ENCODE data around the gene RLBP1.
"Not testable (repeated sequence)": the region's sequence is repeated elsewhere in the genome, so short reads cannot be mapped to it uniquely, and the experiment has no call there.

Gene RLBP1

DNA sequence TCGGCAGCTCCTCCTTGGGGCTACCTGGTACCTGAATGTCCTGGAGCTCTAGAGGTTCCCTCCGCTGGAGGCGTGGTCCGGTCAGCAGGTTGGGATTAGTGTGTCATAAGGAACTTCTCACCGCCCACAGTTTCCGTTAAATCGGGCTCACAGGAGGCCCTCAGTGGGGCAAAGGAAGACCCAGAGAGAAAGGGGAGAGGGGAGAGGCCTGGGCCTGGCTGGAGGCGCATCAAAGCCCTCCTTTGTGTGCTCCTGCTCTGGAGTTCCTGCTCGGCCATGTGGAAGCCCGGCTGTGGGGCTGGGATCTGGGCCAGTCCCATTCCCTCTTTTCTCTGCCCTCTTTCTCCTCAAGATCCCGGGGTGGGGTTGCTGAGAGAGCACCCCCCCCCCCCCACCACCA is at the start of gene RLBP1:
Gene RLBP1 (minus strand): TSS at position 37 of the 400 bp plus-strand sequence. CDS start 2,604 bp downstream, outside the sequence.
- no peak for DNase-seq

DNA sequence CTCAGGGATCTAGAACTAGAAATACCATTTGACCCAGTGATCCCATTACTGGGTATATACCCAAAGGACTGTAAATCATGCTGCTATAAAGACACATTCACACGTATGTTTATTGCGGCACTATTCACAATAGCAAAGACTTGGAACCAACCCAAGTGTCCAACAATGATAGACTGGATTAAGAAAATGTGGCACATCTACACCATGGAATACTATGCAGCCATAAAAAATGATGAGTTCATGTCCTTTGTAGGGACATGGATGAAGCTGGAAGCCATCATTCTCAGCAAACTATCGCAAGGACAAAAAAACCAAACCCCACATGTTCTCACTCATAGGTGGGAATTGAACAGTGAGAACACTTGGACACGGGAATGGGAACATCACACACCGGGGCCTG is 28.8 kb upstream of the RLBP1 start:
- DNase-seq = not testable (repeated sequence)

DNA sequence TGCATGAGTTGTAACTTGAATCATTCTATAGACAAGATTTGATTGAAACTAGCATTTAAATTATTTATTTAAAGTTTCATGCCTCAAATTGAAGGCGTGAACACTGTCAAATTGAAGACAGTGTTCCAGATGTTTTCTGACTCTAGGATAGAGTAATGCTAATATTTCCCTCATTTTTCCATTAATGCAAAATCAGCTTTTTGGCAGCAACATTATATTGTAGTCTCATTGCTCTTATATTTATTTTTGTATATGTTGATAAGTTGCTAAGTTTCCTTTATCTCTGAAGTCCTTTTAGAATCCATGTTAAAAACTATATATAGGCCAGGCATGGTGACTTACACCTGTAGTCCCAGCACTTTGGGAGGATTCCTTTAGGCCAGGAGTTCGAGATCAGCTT is 27.2 kb upstream of the RLBP1 start:
- no peak for DNase-seq

GRCh38 chr15:89247446-89247845 is 26.1 kb upstream of the RLBP1 start:
- DNase-seq = no peak

DNA sequence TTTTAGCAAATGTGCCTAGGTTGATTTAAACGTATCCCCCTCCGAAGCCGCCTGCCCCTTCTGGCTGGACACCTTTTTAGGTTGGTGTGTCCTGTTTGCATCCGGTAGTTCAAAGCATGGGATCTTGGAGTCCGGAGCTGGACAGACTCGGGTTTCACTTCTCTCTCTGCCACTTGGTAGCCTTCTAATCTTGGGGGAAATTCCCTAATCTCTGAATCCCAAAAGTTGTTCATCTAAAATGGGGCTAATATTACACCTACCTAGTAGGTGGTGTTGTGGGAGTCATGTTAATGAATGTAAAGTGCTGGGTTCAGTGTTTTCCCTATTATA is 23.2 kb upstream of the RLBP1 start:
- no peak for DNase-seq

DNA sequence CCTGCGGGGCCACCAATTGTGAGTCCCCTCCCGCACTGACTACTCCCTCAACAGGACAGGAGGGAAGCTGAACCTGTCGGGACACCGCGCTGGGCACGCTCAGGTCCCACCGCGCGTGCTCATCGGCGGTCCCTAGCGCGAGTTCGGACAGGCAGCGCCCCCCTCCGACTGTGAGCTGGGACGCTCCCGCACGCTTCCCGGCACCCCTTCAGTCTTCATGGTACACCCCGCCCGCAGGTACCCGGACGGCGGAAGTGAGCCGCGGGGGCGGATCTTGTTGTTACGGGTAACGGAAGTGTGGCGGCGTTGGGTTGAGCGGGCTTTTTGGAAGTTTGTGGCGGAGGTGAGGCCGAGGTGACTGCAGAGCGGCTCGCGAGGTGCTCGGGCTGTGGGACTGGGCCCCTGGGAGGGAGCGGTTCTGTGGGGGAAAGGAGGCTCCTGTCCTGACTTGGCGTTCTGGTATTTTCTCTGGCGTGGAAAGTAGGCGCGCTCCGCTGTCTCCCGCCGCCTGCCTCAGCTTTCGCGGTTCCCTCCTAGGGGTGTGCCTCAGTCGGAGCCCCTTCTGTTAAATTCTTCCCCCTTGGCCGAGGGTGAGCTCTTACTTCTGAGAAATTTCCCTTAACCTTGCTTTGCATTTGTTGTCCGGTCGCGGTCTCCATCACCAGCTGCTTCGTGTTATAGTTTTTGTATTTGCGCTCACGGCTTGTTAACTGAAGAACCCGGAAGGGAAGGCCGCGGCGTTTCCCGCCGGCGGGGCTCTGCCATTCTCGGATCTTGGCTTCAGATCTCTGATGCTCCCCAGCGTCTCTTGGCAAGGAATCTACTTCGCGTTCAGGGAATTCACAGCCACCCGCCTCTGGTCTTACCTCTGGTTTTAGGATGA is 22.6 kb upstream of the RLBP1 start, which contains the start of gene FANCI:
Gene FANCI (plus strand): TSS at position 289 of the 883 bp plus-strand sequence. CDS start 3,669 bp downstream, outside the sequence.
- peak; percentile 98 for DNase-seq

DNA sequence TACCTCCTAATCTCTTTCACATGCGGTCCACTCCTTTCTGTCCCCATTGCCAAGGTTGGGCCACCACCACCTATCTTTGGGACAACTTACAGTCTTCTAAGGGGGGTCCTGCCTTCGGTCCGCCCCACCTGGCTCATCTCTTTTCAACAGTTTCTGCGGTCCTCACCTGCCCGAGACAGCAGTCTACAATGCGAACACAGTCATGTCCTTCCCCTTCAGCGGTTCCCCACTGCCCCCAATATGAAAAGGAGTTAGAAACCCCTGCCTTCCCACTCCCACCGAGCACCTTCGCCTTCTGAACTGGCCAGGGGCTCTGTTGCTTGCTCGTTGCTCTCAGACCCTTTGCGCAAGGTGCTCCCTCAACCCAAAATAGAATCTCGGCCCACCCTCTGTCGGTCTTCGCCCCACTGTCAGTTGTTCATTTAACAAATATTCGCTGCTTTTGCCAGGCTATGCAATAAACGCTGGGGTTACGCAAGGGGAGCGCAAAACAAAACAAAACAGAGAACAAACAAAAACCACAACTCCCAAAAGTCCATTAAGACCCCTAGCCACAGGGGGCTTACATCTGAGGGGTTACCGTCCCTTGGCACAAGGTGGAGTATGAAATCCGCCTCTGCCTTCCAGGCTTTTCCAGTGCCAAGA is 21.8 kb upstream of the RLBP1 start:
- no peak for DNase-seq

DNA sequence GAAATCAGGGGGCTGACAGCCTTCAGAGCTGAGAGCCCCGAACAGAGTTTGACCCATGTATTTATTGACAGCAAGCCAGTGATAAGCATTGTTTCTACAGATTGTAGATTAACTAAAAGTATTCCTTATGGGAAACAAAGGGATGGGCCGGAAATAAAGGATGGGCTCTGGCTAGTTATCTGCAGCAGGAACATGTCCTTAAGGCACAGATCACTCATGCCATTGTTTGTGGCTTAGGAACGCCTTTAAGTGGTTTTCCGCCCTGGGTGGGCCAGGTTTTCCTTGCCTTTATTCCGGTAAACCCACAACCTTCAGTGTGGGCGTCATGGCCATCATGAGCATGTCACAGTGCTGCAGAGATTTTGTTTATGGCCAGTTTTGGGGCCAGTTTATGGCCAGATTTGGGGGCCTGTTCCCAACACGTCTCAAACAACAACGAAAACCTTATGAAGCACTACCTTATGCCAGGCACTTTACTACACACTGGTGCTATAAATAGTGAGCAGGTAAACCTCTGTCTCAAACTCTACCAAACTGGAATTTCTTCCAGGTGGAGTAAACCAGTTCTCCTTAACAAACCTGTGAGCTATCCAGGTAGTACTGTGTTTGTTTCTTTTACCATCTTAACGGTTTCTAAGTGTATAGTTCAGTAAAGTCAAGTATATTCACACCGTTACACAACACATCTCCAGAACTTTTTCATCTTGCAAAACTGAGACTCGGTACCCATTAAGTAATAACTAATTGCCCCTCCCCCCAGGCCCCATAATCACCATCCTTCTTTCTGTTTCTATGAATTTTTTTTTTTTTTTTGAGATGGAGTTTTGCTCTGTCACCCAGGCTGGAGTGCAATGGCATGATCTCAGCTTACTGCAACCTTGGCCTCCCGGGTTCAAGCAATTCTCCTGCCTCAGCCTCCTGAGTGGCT is 18.8 kb upstream of the RLBP1 start:
- not testable (repeated sequence) for DNase-seq

GRCh38 chr15:89231832-89232231 is 10.5 kb upstream of the RLBP1 start:
- no peak for DNase-seq

GRCh38 chr15:89230277-89230676 is 8.9 kb upstream of the RLBP1 start:
- no peak for DNase-seq

GRCh38 chr15:89227425-89227824 is 6.0 kb upstream of the RLBP1 start:
- no peak for DNase-seq

GRCh38 chr15:89226359-89227221 is 5.2 kb upstream of the RLBP1 start:
- DNase-seq = no peak

- DNase-seq = no peak
Measured at GRCh38 chr15:89225588-89225987, 4.2 kb upstream of the RLBP1 start.

GRCh38 chr15:89218531-89218930 is 2.8 kb downstream of the RLBP1 start:
- no peak for DNase-seq

DNA sequence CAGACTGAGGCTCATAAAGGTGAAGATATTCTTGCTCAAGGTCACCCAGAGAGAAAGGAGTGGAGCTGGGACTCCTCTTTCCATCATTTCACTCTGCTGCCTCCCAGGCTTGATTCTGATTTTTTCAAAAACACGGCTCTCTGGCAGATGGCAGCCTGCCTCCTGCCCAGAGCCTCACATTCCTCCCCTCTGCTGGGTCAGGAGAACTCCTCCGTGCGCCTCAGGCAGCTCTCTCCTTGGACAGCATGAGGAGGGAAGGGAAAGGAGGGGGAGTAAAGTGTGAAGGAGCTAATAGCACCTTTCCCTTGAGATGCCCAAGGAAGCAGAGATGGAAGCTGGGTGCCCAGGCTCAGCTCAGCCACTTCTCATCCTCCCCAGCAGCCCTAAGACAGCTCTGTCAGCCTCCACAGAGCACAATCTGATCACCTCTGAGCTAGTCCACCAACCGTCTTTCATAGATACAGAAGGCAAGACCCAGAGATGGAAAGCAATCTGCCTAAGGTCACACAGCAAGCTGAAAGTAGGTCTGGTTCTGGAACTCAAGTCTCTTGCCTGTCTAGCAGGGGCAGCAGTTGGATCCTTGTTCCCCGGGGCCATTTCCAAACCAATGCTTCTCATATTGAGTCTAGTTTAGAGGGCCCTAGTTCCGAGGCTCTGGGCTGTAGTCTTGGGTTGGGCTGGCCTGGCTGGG is 3.5 kb downstream of the RLBP1 start:
- no peak for DNase-seq

- DNase-seq = no peak
Measured at GRCh38 chr15:89217031-89217430, 4.3 kb downstream of the RLBP1 start.

DNA sequence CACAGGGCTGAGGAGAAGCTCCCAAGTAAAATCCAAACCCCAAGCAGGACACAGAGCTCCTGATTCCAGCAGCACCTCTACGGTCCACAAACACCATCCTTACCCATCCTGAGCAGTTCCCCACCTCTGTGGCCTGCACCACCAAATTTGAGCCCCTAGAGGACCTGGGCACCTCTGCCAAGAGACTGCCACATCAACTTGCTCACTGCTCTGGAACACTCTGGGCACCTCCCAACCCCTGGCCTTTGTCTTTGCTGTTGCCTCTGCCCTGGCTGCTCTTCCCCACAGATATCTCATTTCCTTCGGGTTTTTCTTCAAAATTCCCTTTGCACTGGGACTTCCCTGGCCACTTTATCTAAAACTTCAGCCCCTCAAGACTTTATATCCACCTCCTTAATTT is 5.8 kb downstream of the RLBP1 start:
- DNase-seq = no peak

DNA sequence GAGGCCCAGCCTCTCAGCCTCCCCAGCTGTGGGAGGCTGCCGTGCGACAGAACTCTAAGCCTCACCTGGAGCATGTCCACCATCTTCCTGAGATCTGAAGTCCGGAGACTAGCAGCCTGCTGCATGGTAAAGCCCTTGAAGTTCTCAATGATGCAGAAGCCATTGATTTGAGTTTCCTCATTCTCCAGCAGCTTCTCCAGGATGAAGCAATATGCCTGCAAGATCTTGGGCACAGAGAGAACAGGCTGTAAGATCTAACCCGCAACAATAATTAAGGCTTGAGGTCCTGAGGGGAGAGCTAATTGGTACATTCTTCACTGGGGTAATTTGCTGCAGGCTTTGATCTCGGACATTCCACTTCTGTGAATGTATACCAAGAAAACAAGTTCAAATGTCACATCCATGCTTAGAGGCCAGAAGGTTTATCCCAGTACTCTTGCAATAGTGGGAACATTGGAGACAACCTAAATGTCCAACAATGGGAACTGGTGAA is 9.7 kb downstream of the RLBP1 start:
- DNase-seq = no peak

DNA sequence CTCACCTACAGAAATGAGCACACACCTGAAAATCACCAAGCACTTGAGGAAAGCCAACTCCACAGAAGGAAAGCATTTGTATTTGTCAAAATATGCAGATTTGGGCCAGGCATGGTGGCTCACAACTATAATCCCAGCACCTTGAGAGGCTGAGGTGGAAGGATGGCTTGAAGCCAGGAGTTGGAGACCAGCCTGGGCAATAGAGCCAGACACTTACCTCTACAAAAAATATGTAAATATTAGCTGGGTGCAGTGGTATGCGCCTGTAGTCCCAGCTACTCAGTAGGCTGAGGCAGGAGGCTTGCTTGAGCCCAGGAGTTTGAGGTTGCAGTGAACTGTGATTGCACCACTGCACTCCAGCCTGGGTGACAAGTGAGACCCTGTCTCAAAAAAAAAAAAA is 12.3 kb downstream of the RLBP1 start:
- no peak for DNase-seq

DNA sequence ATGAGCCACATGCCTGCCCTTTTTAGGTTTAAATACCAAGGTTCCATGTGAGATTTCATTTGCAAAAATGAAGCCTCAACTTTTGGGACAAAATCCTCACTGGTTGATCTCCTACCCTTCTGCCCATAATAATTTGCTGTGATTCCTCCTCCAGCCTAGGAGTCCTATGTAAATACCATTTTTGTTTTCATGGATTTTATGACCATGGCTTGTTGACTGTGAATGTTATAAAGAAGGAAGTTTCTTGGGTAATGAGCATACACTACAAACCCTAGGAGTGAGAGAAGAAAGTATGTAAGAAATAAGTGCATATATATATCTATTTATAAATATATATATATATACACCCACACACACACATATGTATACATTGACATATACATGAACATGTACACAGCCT is 13.1 kb downstream of the RLBP1 start:
- DNase-seq = no peak

- DNase-seq = peak; percentile 76
Measured at GRCh38 chr15:89206908-89207331, 14.5 kb downstream of the RLBP1 start.

Measured in stimulated activated CD4-positive, alpha-beta T cell treated with anti-CD3 and anti-CD28 coated beads, Interleukin-4, amount 100 ng/mL, for 1 hour (primary cell).